HG03280 (cell line): ENCODE measurements around the gene ANK2.

Experiments used
- ATAC-seq: cut with Tn5 transposase; IDR thresholded peaks from one replicate; pipeline ENCODE4 v1.9.1; 2021; ENCODE audit warnings: mild to moderate bottlenecking, moderate library complexity; ENCODE audit not compliant: unreplicated experiment

The ANK2 gene

GRCh38 chr4:113088050-113088449 is 38.6 kb downstream of the ANK2 start:
- ATAC-seq = no peak

- ATAC-seq = no peak
Observed at GRCh38 chr4:113090954-113091353, 41.5 kb downstream of the ANK2 start.

GRCh38 chr4:113094331-113094730 is 44.9 kb downstream of the ANK2 start:
- ATAC-seq = no peak

GRCh38 chr4:113094802-113095201 is 45.3 kb downstream of the ANK2 start:
- ATAC-seq = no peak

- ATAC-seq = no peak
Observed at GRCh38 chr4:113101669-113102068, 52.2 kb downstream of the ANK2 start.

GRCh38 chr4:113103556-113103955 is 54.1 kb downstream of the ANK2 start:
- ATAC-seq = no peak

- no peak for ATAC-seq
Observed at GRCh38 chr4:113106108-113106507, 56.7 kb downstream of the ANK2 start.

GRCh38 chr4:113109106-113109718 is 59.8 kb downstream of the ANK2 start:
- no peak for ATAC-seq

- no peak for ATAC-seq
Observed at GRCh38 chr4:113112338-113112978, 63.0 kb downstream of the ANK2 start.

GRCh38 chr4:113113151-113113550 is 63.7 kb downstream of the ANK2 start:
- ATAC-seq = no peak

GRCh38 chr4:113114884-113115283 is 65.4 kb downstream of the ANK2 start:
- no peak for ATAC-seq

- ATAC-seq = no peak
Observed at GRCh38 chr4:113116414-113117357, 67.2 kb downstream of the ANK2 start.

GRCh38 chr4:113117358-113117702 is 67.9 kb downstream of the ANK2 start:
- no peak for ATAC-seq

GRCh38 chr4:113122066-113122465 is 72.6 kb downstream of the ANK2 start:
- peak; percentile 50 for ATAC-seq

GRCh38 chr4:113125418-113125817 is 76.0 kb downstream of the ANK2 start:
- ATAC-seq = no peak

- no peak for ATAC-seq
Observed at GRCh38 chr4:113131136-113131535, 81.7 kb downstream of the ANK2 start.

GRCh38 chr4:113131621-113132020 is 82.2 kb downstream of the ANK2 start:
- no peak for ATAC-seq

GRCh38 chr4:113141901-113142346 is 92.5 kb downstream of the ANK2 start:
- ATAC-seq = peak; percentile 63

GRCh38 chr4:113142351-113142750 is 92.9 kb downstream of the ANK2 start:
- no peak for ATAC-seq

- no peak for ATAC-seq
Observed at GRCh38 chr4:113144091-113144490, 94.6 kb downstream of the ANK2 start.

GRCh38 chr4:113145147-113145518 is 95.7 kb downstream of the ANK2 start:
- no peak for ATAC-seq
